Measurements from ENCODE around the gene ICE2.

The ICE2 gene, protein sequence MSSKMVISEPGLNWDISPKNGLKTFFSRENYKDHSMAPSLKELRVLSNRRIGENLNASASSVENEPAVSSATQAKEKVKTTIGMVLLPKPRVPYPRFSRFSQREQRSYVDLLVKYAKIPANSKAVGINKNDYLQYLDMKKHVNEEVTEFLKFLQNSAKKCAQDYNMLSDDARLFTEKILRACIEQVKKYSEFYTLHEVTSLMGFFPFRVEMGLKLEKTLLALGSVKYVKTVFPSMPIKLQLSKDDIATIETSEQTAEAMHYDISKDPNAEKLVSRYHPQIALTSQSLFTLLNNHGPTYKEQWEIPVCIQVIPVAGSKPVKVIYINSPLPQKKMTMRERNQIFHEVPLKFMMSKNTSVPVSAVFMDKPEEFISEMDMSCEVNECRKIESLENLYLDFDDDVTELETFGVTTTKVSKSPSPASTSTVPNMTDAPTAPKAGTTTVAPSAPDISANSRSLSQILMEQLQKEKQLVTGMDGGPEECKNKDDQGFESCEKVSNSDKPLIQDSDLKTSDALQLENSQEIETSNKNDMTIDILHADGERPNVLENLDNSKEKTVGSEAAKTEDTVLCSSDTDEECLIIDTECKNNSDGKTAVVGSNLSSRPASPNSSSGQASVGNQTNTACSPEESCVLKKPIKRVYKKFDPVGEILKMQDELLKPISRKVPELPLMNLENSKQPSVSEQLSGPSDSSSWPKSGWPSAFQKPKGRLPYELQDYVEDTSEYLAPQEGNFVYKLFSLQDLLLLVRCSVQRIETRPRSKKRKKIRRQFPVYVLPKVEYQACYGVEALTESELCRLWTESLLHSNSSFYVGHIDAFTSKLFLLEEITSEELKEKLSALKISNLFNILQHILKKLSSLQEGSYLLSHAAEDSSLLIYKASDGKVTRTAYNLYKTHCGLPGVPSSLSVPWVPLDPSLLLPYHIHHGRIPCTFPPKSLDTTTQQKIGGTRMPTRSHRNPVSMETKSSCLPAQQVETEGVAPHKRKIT

DNA sequence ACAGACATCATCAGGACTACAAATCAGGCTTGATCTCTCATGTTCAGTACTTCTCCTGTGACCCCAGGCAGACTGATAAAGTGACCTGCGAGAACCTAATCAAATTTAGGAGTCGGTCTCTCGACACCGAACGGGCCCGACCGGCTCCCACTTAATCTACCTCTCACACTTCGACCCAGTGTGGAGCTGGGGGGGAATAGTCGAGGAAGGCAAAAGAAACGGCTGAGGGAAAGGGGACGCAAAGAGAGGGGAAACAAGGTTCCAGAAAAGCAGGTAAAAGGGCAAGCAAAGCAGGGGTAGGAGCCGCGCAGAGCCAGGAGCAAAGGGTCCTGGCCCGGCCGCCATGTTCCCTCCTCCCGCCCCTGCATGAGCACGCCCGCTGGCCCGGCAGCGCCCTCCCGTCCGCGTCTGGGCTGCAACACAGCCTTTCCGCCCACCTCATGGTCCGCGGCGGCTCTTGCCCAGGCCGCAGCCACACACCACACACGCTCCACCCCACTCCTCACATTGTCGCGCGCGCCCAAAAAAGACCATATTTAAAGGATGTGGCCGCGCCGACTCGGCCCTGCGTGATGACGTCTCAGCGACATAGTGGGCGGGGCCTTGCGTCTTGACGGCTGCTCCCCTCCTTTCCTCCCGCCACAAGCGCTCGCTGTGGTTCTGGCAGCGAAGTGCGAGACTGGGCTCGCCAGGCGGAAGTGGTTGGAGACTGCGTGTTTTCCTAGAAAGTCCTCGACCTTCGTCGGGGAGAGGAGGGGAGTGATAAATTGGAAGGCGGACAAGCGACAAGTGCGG is at the start of gene ICE2:
ICE2 (minus strand) TSS at position 577 of the 795 bp plus-strand sequence. CDS start 1,165 bp downstream, outside the sequence.
- peak; percentile 79 for DNase-seq

DNA sequence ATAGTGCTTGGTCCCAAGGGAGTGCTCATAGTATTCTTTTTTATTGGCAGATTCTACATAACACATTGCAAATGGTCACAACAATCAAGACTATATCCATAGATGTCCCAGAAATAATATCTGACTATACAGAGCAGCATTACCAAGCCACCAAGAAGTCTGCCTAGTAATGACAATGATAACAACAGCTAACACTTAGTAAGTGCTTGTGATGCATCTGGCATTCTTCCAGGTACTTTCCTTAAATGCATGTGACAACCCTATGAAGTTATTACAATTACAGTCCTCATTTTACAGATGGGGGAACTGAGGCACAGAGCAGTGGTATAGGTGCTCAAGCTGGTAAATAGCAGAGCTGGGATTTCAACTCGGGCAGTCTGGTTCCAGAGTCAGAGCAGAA is 49.6 kb upstream of the ICE2 start:
- DNase-seq = no peak

DNA sequence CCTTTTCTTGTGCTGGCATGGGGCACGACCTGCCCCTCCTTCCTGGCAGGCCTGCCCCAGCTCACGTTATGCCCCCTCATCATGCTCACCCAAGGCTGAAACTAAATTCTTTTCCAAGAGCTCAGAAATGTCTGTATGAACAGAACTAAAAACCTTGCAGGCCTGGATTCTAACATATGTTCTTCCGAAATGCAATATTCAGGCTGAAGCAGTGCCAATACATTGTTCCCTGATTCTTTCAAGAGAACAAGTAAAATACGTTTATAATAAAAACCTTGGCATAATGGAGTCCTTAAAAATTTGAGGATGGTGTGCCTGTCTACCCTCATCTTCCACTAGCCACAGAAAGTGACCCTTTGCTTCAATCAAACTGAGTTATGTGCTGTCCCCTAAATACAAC is 48.5 kb upstream of the ICE2 start:
- DNase-seq = no peak

DNA sequence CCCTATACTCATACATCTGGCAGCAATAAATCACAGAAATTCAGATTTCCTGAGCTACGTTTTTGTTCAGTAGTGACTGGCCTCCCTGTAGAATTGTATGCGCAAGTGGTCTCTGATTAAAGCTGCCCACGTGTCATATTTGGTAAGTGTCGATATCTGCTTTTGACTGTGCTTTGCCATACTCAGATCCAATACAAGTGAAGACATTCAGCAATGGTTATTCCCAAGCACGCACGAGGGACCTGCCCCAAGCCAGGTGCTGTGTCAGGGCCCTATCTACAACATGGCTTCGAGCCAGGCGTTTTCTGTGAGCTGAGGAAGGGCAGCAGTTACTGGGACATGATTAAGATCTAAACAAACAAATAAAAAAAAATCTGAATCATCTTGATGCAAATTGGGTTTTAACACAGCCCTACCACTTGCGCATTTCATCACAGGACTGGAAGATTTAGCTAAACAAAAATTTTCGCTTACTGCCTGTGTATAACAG is 47.2 kb upstream of the ICE2 start:
- no peak for DNase-seq

DNA sequence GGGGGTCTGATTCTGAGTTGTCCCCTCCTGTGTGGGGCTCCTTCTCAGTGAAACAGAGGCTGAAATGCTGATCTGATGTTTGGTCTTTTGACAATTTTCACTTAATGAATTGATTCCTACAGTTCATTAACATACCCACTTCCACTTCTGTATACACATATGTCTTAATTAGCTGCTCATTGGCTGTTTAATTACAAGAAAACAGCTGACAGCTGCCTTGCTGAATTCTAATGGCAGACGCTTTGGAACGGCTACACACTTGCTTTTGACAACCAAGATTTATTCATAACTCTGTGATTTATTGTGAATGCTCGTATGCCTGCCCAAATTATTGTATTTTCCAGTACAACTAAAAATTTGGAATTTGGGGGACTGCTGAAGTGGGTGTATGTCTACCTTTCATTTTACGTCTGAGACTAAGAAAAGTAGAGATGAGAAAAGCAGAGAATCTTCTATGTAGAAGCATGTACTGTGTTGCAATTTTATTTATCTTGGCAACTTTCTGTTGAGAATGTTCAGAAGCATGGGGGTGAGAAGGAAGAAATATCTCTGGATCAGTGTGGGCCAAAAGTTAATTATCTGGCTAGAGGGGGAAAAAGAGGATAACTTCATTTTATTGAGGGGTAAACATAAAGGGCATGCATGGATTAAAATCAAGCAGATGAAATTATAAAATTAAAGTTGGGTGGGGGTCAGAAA is 46.5 kb upstream of the ICE2 start:
- DNase-seq = no peak

DNA sequence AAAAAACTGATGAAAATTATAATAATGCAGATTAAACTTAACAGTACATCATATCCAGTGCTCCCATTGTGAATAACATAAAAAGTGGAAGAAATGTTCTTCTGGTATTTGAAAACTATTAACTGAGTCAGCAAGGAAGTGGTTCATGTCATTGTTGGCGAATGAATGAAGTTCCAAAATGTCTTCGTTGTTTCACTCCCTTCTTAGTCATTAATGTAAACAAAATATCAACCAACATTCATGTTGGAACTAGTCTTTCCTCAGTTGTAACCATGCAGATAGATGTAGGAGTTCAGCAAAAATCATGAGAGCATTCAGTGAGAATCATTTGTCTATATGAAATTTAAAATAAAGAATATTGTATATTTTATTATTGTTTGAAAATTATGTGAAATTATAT is 44.1 kb upstream of the ICE2 start:
- DNase-seq = no peak

DNA sequence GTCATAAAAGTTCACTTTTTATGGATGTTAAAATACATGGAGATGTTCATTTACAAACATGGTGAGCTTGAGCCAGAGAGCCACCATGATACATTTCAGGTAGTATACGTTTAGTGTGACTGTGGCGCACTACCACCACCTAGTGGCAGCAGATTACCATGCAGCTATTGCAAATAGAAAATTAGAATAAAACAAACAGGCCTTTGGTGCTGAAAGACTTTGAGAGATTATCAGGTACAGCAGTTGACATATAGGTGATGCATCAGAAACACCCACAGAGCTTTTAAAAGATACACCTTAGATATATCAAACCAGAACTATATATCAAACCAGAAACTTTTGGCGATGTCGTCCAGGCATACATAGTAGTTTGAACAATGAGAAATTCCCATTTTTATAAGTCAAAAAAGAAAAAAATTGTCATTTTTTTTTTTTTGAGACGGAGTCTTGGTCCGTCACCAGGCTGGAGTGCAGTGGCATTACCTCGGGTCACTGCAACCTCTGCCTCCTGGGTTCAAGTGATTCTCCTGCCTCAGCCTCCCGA is 42.0 kb upstream of the ICE2 start:
- DNase-seq = no peak

DNA sequence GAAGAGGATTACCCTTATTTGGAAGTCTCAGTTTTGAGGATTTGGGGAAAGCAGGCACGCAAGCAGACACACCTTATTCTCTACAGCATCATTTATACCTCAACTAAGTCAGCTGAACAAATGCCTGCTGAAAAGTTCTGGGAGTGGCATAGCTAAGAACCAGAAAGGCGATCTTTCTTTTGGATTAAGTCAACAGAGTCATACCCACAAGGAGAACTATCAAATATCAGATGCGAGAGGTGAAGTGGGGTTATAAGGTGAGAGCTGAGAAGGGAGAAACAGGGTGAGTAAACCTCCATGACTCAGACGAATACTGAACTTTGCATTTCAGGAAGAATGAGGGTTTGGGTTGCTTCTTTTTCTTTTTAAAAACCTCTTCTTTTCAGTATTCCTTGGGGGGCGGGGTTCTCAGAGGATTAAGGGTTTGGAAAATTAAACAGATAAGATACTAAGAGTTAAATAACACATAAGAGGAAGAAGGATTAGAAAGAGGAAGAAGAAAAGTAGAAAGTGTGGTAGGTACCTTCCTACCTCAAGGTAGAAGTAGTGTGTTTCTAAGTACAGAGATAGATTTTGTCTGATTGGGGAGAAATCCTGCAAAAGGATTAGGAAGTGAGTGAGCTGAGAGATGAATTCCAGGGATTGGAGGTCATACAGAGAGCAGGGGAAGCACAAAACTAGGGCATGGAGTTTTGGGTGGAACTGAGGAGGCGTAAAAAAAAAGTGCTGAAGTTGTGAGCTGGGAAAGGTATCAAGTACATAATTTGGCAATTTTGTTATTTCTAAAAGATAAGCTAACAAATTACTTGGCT is 41.3 kb upstream of the ICE2 start:
- no peak for DNase-seq

DNA sequence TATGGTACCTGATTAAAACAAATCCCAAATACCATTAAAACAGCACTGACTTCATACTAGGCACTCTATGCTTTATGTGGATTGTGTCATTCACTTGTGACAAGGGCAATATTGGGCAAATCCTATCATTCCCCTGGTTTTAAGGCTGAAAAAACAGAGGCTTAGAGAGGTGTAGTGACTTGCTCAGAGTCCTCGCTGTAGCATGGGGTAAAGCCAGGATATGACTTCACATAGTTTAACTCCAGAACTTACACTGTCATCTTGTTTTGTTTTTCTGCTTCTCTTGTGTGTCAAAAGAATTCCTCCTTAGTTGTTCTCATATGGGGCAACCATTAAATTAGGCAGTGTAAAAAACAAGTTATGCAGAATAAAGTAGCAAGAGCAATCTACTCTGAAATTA is 40.3 kb upstream of the ICE2 start:
- DNase-seq = no peak

DNA sequence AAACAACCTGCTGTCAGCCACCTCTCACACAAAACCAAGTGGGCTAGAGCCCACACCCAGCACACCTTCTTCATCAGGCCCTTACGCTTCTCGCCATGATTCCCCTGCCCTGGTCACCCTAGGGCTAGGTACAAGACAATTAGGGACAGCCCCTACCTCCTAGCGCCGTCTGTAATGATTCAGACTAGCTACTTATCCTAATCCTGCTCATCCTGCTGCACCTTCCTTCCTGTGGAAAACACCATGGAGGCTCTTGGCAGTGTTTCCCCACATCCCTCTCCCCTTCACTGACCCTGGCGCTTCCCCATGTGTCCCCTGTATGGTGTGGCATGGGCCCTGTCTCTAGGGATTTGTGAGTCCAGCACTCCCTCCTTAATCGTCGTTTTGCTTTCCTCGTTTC is 39.6 kb upstream of the ICE2 start:
- no peak for DNase-seq

DNA sequence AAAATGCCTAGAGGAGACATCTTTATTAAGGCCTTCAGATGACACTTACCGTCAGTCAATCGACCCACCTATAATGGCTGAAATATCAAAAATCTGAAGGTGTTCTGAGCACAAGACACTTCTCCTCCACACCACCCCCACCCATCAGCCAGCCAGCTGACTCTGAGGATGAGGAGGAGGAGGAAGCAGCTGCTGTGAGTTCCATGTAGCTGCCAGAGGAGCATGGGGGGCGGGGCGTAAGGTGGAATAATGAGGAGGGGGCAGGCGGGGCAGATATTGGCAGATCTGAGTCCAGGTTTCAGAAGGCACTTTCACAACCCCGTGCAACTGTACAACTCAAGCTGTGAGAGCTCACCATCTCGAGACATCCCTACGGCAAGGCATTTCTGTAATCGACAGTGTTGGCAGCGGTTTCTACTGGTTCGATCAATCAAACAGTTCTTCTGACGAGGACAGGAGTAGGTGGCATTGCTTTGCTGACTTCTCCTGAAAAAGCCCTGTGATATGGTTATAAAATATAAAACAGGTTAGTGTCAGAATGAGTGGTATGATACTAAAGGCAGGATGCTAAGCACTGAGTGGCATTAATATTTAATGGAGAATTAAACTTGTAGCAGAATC is 35.4 kb upstream of the ICE2 start:
- DNase-seq = no peak

DNA sequence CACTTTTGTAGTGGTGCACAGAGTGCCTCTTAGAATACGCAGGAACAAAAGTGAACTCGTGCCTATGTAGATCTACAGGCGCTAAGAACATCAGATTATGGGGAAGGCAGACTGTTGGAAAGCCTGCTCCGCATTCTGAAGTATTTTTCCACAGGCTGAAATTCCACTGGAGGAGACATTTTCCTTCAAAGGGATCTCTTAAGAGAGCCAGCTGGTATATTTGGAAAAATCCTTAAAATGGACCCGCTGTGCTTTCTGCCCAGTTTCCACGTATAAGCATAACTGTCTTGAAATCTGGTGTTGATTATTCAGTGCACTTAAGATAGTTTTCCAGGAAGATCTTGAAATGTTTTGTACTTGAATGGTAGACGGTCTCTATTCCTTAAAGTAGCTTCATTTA is 34.7 kb upstream of the ICE2 start:
- DNase-seq = no peak

DNA sequence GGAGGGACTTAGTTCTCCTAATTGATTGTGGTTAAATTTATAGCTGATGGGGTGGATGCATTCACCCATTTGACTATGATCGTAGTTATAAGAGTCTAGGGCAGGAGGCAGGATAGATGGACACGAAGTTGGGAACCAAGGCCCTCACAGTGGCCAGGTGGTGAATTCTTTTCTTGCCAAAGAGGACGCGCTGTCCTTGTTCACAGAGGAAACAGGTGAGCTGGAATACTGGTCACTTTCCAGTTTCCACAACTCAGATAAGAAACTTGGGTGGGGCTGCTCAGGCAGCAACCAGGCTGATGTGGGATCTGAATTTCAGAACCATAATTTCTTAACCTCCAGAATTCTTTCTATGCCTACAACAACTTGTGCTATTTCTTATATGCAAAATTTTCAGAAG is 34.0 kb upstream of the ICE2 start:
- DNase-seq = no peak

DNA sequence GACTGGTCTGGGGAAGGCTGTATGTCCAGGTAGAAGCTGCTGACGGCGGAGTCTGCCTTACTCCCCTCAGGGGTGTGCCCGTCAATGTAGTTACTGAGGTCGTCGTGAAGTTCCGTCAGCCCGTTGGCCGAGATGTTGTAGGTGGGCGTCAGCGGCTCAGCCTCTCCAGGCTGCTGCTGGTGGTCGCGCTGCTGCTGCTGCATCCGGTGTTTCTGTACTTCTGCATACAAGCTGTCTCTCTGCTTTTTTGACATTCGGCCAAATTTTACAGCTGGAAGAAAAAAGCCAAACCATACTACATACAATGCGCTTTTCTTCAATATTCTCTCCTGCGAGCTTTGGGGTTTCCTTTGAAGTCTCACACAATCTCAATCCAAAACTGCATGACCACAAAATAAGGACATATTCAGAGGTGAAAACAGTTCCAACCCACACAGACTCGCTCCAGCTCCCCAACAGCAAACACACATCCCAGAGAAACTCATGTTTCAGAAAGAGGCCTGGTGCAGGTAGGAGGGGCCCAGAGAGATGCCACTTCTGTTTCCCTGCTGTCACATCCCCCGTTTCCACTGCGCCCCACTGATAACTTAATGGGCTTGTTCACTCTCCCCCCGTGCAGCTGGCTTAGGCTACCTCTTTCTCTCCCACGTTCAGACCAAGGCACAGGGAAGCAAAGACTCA is 32.5 kb upstream of the ICE2 start:
- no peak for DNase-seq

DNA sequence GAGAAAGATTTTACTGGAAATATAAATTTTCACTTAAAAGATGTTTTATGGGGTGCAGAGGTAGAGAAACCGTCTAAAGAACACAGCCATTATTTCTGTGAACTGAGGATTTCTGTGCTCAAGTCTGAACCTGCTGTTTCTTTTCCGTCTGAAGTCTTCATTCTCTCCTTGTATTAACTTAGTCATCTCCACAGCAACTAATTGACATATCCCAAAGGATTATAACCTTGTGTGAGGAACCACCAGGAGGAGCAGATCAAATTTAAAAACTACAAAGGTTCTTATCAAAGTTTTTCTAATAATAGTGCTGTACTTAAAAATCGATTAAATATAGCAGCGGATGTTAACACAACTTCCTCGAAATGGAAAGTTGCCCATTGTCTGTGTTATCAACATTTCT is 31.1 kb upstream of the ICE2 start:
- DNase-seq = no peak

DNA sequence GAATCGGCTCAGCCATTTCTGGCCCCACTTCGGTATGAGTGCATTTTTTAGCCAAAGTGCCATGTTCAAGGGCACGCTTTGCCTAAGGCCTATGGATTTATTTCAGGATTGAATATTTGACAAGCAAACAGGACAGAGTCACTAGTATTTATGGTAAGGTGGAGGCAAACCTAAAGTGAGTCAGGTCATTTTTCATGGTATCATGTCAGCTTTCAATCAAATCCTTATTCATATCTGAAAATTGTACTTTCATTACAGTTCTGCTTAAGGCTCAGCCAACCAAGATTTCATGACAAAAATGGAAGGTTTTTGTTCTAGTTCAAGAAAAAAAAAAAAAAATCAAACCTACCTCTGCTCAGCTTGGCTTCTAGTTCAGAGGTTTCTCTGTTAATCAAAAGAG is 30.5 kb upstream of the ICE2 start:
- DNase-seq = no peak

DNA sequence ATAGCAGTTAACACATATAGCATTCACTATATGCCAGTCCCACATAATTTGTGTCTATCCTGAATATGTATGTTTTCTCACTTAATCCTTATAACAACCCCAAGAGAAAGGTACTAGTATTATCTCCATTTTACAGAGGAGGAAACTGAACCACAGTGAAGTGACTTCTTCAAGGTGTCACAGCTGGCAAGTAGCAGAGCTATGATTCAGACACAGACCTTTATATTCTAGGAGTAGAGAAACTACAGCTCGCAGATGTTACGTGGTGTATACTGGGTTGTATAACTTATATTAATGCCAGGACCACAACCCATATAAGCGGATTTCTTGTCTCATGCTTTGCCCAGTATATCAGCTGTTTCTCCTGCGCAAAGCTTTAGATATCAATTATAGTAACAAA is 29.5 kb upstream of the ICE2 start:
- no peak for DNase-seq

DNA sequence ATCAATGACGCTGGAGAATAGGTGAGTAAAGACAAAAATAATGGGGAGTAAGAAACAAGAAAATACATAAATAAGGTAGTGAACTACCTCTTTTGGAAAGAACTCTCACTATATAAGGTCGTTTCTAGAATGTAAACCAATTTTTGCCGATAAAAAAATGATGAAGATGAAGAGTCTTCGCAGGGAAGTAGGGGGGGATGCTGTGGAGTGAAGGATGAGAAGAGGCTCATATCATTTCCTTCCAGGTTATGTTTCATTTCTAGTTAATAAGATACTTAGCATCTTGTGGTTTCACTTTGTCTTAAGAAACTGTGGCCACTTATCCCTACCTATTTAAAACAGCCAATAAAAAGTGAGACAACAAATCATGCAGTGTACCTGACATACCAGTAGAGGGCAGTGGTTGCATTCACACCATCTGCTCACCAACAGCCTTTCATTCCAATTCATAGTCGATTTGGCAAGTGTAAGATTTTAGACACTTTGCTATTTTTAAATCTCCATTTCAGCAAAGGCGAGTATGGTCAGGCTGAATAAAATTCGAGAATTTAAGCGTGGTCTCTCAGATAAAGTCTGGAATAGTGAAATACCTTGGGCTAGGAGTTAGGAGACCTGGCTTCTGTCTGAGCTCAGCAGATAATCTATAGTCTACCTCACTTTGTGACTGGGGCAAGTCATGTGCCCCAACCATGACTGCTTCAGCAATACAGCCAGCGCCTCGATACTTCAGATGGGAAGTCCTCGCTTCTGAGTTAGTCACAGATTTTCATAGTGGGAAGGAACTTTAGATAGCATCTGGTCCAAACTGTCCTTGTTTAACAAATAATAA is 28.9 kb upstream of the ICE2 start:
- DNase-seq = peak; percentile 54

DNA sequence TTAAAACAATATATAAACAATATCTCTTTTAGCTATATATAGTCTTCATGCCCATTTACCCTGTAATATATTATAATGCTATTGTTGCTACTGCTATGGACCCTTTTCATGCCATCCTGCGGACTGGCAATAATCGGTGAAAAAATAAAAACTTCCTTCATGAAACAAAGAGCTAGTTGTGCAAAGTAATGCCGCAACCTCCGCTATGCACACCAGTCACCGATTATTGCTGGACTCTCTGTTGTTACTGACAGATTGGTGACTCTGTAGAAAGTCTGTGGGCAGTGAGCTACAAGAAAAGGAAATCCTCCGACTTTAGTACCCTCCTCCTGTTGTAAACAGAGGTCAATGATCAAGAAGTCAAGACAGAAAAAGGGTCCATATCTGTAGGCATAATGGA is 17.9 kb upstream of the ICE2 start:
- DNase-seq = no peak

All from NCI-H1417 treated with DMSO at 0.1 percent for 48 hours (cell line).